GM21381 (cell line): Measurements from ENCODE around the gene CT45A8.
"Not testable (repeated sequence)": the region's sequence is repeated elsewhere in the genome, so short reads cannot be mapped to it uniquely, and the experiment has no call there.

Experiments
- ATAC-seq: cut with Tn5 transposase; IDR thresholded peaks from one replicate; pipeline ENCODE4 v1.9.1; 2021; ENCODE audit warnings: mild to moderate bottlenecking, moderate library complexity; ENCODE audit not compliant: unreplicated experiment

The CT45A8 gene

GRCh38 chrX:135854438-135854837, at the start of gene CT45A8:
CT45A8 (minus strand) TSS chrX:135854538; CDS start chrX:135850783, 3,755 bp downstream.
- not testable (repeated sequence) for ATAC-seq

- no peak for ATAC-seq
Observed at GRCh38 chrX:135893294-135893817, 39.0 kb upstream of the CT45A8 start, which contains the start of the genes CT45A10 and SAGE1. CT45A10 (minus strand) TSS chrX:135893444; CDS start chrX:135885344, 8,100 bp downstream. SAGE1 (plus strand) TSS chrX:135893716; CDS start chrX:135896243, 2,527 bp downstream.

- ATAC-seq = no peak
Observed at GRCh38 chrX:135892781-135893180, 38.4 kb upstream of the CT45A8 start.

- no peak for ATAC-seq
Observed at GRCh38 chrX:135890087-135890585, 35.8 kb upstream of the CT45A8 start.

GRCh38 chrX:135888976-135889375, 34.6 kb upstream of the CT45A8 start:
- ATAC-seq = not testable (repeated sequence)

GRCh38 chrX:135888230-135888629, 33.9 kb upstream of the CT45A8 start:
- not testable (repeated sequence) for ATAC-seq

GRCh38 chrX:135882741-135883140, 28.4 kb upstream of the CT45A8 start:
- not testable (repeated sequence) for ATAC-seq

GRCh38 chrX:135871712-135872111, 17.4 kb upstream of the CT45A8 start, which contains the start of gene CT45A9:
CT45A9 (minus strand) TSS chrX:135871812; CDS start chrX:135868061, 3,751 bp downstream.
- ATAC-seq = not testable (repeated sequence)

- ATAC-seq = not testable (repeated sequence)
Observed at GRCh38 chrX:135837180-135837579, 17.2 kb downstream of the CT45A8 start, which contains the start of gene CT45A7. CT45A7 (minus strand) TSS chrX:135837280; CDS start chrX:135833533, 3,747 bp downstream.

GRCh38 chrX:135819912-135820311, 34.4 kb downstream of the CT45A8 start, which contains the start of gene CT45A2:
CT45A2 (minus strand) TSS chrX:135820012; CDS start chrX:135816265, 3,747 bp downstream.
- not testable (repeated sequence) for ATAC-seq

- not testable (repeated sequence) for ATAC-seq
Observed at GRCh38 chrX:135802687-135803086, 51.7 kb downstream of the CT45A8 start, which contains the start of gene CT45A6. CT45A6 (minus strand) TSS chrX:135802787; CDS start chrX:135798993, 3,794 bp downstream.
